Measurements from ENCODE around the gene DYNLT2. TPM values are rescaled to one million over a fixed set of nuclear protein-coding genes. Genes with fewer than 3 reads are reported as not detected.

Gene DYNLT2
- total RNA-seq = 0.98 and 1.1 TPM in 2 replicates

GRCh38 chr6:169751242-169752073 lies at the start of gene DYNLT2, which contains the start of gene ERMARD:
Gene DYNLT2 (minus strand): TSS chr6:169751572. CDS start chr6:169751458, 114 bp downstream.
Gene ERMARD (plus strand): TSS chr6:169751622. CDS start chr6:169751658, 36 bp downstream.

GRCh38 chr6:169724494-169725124 lies 26.8 kb downstream of the DYNLT2 start, which contains the start of gene PHF10:
Gene PHF10 (minus strand): TSS chr6:169724500. CDS start chr6:169723931, 569 bp downstream.

GRCh38 chr6:169701954-169702839 lies 49.2 kb downstream of the DYNLT2 start, which contains the start of the genes C6orf120 and WDR27:
Gene C6orf120 (plus strand): TSS chr6:169702126. CDS start chr6:169702460, 334 bp downstream.
Gene WDR27 (minus strand): TSS chr6:169702029. CDS start chr6:169689005, 13,024 bp downstream.

Other genes with a start within 250 kb of the DYNLT2 start
- 33.6 and 37.8 TPM in 2 replicates for gene WDR27, start 49.5 kb downstream of the DYNLT2 start, total RNA-seq
- gene C6orf120, start 49.4 kb downstream of the DYNLT2 start, total RNA-seq = 35.2 and 35.6 TPM in 2 replicates
- 28.4 and 38.1 TPM in 2 replicates for gene PHF10, start 27.1 kb downstream of the DYNLT2 start, total RNA-seq
- 10.8 and 12.9 TPM in 2 replicates for gene ERMARD, start 50 bp upstream of the DYNLT2 start, total RNA-seq